ENCODE results near the gene ARHGDIG.

ARHGDIG gene

DNA sequence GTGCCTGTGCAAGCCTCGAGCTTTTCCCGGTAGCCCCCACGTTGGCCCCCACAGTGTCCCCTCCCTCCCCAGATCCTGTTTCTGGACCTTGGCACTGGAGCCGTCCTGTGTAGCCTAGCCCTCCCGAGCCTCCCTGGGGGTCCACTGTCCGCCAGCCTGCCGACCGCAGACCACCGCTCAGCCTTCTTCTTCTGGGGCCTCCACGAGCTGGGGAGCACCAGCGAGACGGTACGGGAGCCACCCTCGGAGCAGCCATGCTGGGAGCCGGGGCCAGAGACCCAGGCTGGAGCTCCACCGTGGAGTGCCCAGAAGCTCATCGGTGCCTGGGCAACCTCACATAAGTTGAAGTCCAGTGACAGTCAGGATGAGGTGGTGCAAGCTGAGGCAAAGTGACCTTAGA lies 16.4 kb upstream of the ARHGDIG start:
- Histone ChIP-seq H3K4me3 (ENCODE audit: insufficient read depth, low read length, poor library complexity, severe bottlenecking) (no peak overlapping the region), H3K9me2 (replicated peaks; ENCODE audit: insufficient read depth, low read length) (no peaks in the 10 kb centered on the region), H3K27me3 (ENCODE audit: low read length) (no peaks in the 10 kb centered on the region), H3K4me2 (ENCODE audit: low read depth, low read length, poor library complexity, severe bottlenecking) (no peak overlapping the region), H3F3A (ENCODE audit: insufficient read depth) (no peaks in the 10 kb centered on the region), H3K79me2 (ENCODE audit: insufficient read depth, low read length) (no peaks in the 10 kb centered on the region), H3K9ac (ENCODE audit: low read length) (no peak overlapping the region), H2AFZ (ENCODE audit: low read depth, low read length, severe bottlenecking) (no peak overlapping the region), H3K36me3 (ENCODE audit: low read length) (no peaks in the 10 kb centered on the region), H3K27ac (ENCODE audit: low read depth, low read length) (no peak overlapping the region), H3K9me3 (ENCODE audit: insufficient read depth, low read length) (no peaks in the 10 kb centered on the region), H4K20me1 (ENCODE audit: low read depth, low read length) (no peaks in the 10 kb centered on the region)
- TF ChIP-seq EZH2phosphoT487 (conservative IDR thresholded peaks at IDR 0.05; ENCODE audit: low read length) = no peak
- TF ChIP-seq, protein P1, sequence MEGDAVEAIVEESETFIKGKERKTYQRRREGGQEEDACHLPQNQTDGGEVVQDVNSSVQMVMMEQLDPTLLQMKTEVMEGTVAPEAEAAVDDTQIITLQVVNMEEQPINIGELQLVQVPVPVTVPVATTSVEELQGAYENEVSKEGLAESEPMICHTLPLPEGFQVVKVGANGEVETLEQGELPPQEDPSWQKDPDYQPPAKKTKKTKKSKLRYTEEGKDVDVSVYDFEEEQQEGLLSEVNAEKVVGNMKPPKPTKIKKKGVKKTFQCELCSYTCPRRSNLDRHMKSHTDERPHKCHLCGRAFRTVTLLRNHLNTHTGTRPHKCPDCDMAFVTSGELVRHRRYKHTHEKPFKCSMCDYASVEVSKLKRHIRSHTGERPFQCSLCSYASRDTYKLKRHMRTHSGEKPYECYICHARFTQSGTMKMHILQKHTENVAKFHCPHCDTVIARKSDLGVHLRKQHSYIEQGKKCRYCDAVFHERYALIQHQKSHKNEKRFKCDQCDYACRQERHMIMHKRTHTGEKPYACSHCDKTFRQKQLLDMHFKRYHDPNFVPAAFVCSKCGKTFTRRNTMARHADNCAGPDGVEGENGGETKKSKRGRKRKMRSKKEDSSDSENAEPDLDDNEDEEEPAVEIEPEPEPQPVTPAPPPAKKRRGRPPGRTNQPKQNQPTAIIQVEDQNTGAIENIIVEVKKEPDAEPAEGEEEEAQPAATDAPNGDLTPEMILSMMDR (IDR thresholded peaks at IDR 0.05; ENCODE audit: insufficient read depth, low read length, poor library complexity, severe bottlenecking) = no peak

DNA sequence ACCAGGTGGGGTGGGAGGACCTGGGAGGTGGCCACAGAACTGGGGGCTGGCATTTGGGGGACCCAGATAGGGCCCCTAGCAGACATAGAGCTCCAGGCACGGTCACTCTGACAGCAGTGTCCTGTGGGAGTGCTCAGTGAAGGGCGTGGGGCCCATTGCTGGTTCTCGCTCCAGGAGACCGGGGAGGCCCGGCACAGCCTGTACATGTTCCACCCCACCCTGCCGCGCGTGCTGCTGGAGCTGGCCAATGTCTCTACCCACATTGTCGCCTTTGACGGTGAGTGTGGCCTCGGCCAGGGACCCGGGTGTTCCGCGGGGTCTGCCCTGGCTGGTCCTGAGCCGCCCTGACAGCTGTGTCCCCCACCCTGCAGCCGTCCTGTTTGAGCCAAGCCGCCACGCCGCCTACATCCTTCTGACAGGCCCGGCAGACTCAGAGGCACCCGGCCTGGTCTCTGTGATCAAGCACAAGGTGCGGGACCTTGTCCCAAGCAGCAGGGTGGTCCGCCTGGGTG lies 15.9 kb upstream of the ARHGDIG start:
- no peak overlapping the region for H3K27ac ChIP-seq (ENCODE audit: low read depth, low read length)
- H3K9ac ChIP-seq (ENCODE audit: low read length) = no peak overlapping the region
- H3K79me2 ChIP-seq (ENCODE audit: insufficient read depth, low read length) = no peaks in the 10 kb centered on the region
- no peaks in the 10 kb centered on the region for H3K27me3 ChIP-seq (ENCODE audit: low read length)
- no peaks in the 10 kb centered on the region for H3K9me3 ChIP-seq (ENCODE audit: insufficient read depth, low read length)
- H3K4me2 ChIP-seq (ENCODE audit: low read depth, low read length, poor library complexity, severe bottlenecking) = no peak overlapping the region
- no peaks in the 10 kb centered on the region for H3K36me3 ChIP-seq (ENCODE audit: low read length)
- H4K20me1 ChIP-seq (ENCODE audit: low read depth, low read length) = no peaks in the 10 kb centered on the region
- no peak for TF ChIP-seq EZH2phosphoT487 (conservative IDR thresholded peaks at IDR 0.05; ENCODE audit: low read length)
- TF ChIP-seq, protein P1 (IDR thresholded peaks at IDR 0.05; ENCODE audit: insufficient read depth, low read length, poor library complexity, severe bottlenecking) = no peak
- no peak overlapping the region for H3K4me3 ChIP-seq (ENCODE audit: insufficient read depth, low read length, poor library complexity, severe bottlenecking)
- H3K9me2 ChIP-seq (replicated peaks; ENCODE audit: insufficient read depth, low read length) = no peaks in the 10 kb centered on the region
- no peaks in the 10 kb centered on the region for H3F3A ChIP-seq (ENCODE audit: insufficient read depth)
- no peak overlapping the region for H2AFZ ChIP-seq (ENCODE audit: low read depth, low read length, severe bottlenecking)

DNA sequence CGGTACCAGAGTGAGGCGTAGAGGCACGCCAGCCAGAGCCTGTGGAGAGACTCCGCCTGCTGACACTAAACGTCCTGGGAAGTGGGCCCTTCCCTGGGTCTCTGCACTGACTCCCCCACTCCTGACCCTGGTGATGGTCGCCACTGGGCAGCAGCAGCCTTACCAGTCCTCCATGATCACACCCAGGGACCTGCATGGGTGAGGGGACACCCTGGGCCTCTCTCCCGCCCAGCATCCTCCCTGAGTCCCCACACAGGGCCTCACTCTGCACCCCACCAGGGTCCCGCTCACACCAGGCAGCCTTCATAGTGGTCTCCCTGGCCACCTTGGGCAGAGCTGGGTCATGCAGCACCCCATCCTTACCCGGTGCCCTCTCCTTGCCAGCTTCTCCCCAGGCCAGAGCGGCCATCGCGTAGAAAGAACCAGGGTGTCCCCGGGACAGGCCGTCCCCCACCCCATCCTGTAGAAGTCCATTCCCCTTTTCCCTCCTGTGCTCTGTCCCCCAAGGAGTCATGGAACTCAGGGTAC lies 15.3 kb upstream of the ARHGDIG start:
- no peak for TF ChIP-seq EZH2phosphoT487 (conservative IDR thresholded peaks at IDR 0.05; ENCODE audit: low read length)
- TF ChIP-seq, protein P1 (IDR thresholded peaks at IDR 0.05; ENCODE audit: insufficient read depth, low read length, poor library complexity, severe bottlenecking) = no peak
- Histone ChIP-seq H3K9me3 (ENCODE audit: insufficient read depth, low read length) (no peaks in the 10 kb centered on the region), H3K9ac (ENCODE audit: low read length) (no peak overlapping the region), H3K27me3 (ENCODE audit: low read length) (no peaks in the 10 kb centered on the region), H3K9me2 (replicated peaks; ENCODE audit: insufficient read depth, low read length) (no peaks in the 10 kb centered on the region), H3K4me2 (ENCODE audit: low read depth, low read length, poor library complexity, severe bottlenecking) (no peak overlapping the region), H3K79me2 (ENCODE audit: insufficient read depth, low read length) (no peaks in the 10 kb centered on the region), H2AFZ (ENCODE audit: low read depth, low read length, severe bottlenecking) (no peak overlapping the region), H3K4me3 (ENCODE audit: insufficient read depth, low read length, poor library complexity, severe bottlenecking) (no peak overlapping the region), H3K27ac (ENCODE audit: low read depth, low read length) (no peak overlapping the region), H3F3A (ENCODE audit: insufficient read depth) (no peaks in the 10 kb centered on the region), H4K20me1 (ENCODE audit: low read depth, low read length) (no peaks in the 10 kb centered on the region), H3K36me3 (ENCODE audit: low read length) (no peaks in the 10 kb centered on the region)

Measured in SU-DHL-6 (cell line).